Activated naive CD4-positive, alpha-beta T cell treated with anti-CD3 and anti-CD28 coated beads, Interleukin-2, amount 50 U/mL, for 16 hours (primary cell): ENCODE data around the gene ACAA2.
A peak's percentile ranks its signal among the peaks of the same experiment; 100 is the strongest.

Experiments used
- DNase-seq: peaks from one replicate; pipeline ENCODE4 v3.0.0-alpha.2; 2020

The ACAA2 gene, protein sequence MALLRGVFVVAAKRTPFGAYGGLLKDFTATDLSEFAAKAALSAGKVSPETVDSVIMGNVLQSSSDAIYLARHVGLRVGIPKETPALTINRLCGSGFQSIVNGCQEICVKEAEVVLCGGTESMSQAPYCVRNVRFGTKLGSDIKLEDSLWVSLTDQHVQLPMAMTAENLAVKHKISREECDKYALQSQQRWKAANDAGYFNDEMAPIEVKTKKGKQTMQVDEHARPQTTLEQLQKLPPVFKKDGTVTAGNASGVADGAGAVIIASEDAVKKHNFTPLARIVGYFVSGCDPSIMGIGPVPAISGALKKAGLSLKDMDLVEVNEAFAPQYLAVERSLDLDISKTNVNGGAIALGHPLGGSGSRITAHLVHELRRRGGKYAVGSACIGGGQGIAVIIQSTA

DNA sequence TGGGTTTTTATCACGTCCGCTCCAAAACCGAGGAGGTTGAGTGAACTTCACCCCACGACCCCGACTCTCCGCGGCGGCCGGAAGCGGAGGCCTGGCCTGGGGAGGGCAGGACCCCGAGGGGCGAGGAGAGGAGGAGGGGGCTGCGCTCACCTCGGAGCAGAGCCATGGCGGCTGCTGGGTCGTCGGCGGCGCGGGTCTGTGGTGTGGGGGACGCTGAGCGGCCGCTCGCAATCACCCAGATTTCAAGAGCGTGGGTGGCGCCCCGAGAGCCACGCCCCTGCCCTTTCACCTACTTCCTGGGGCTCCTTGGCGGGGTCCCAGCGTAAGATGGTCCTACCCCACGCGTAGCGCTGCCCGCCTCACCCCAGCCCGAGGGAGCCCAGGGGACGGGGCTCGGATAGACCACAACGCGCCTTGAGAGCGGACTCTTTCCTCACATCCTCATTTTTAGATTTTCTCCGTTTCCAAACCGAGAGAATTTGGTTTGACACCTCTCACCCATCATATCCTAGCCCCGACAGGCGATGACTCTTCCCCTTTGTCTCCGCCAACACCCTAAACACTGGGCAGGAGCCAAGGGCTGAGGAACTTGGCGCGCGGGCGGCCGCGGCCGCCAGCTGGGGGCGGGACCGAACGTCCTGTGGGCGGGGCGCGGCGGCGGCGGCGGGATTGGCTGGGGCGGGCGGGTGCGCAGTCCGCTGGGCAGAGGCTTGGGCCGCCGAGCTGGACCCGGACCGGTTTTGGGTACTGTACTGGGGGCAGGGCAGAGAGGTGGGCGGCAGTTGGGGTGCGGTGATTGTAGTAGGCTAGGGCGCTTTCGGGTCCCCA is at the start of gene ACAA2:
Gene ACAA2, minus strand, starts transcription at position 215 of the 828 bp plus-strand sequence. Its CDS starts 49 bp downstream, at position 166.
- peak; percentile 78 for DNase-seq

DNA sequence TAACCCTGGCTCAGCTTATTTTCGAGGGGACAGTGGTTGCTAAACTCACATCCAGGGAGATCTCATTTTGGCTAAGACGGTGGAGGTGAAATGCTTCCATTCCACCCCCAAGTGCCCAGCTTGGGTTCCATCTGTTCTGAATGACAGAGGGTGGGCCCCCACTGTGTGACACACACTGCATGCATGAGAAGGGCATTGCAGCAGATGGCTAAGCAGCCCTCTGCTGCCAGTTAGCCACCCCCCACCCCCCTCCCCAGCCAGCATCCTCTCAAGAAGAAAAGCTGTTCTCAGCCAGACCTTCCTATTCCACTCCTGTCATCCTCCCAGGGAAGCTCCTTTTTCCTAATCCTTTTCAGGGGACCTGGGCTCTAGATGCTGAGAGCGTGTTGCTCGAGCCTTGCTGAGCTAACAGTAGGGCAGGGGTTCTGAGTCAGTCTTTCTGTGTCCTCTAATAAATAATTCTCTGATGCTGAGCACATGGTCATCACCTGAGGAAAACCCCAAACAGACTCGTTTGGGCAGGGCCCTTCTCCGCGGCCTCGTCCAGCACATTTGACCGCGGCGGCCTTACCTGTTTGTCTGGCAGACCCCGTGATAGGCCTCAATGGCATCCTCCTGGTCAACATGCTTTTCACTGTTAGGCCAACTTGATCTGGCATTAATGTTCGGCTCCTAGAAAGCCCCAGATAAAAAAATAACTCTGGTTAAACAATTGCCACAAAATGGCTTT is 49.5 kb upstream of the ACAA2 start:
- no peak for DNase-seq

DNA sequence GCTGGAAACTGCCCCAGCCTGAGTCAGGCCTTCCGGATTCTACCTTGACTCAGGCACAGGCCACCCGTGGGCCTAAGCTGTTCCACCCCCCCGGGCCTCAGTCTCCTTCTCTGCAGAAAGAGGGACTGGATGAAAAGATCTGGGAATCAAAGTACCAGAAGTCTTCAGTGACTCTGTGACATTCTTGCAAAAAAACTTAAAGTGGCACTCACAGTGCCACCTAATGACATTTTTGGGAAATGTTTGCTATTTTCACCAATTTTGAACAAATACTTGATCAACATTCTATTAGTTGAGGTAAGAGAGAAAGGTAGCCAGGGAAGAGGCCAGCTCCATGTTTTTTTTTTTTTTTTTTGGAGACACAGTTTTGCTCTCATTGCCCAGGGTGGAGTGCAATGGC is 48.3 kb upstream of the ACAA2 start:
- DNase-seq, result no peak

DNA sequence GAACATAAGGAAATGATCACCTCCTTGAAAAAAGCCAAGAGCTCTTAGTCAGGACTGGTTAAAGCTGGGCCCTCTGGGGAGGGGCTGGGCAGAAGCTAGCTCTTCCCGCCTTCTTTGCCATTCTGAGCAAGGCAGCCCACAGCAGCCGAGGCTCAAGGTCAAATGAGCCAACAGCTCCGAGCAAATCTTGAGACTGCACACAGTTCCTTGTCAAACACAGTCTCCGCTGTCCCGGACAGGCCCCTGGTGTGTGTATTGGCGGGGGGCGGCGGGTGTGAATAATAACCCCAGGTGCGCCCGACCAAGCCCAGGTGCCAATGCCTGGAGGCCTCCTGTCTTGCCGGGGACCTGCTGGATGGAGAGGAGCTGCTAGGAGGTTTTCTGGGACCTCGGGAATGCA is 46.4 kb upstream of the ACAA2 start:
- no peak for DNase-seq

DNA sequence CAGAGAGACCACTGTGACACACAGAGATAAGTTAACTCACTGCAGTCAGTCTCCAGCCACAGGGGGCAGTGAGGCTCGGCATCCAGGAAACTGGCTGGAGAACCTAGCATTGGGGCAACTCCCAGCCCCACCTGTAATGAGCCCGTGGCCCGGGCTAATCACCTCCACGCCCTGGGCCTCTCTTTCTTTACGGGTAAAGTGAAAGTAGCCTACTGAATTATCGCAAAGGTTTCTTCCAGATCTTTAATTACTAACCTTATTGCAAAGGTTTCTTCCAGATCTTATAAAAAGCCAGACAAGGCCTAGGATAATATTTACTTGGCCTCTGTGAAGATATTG is 45.7 kb upstream of the ACAA2 start:
- DNase-seq, result no peak

DNA sequence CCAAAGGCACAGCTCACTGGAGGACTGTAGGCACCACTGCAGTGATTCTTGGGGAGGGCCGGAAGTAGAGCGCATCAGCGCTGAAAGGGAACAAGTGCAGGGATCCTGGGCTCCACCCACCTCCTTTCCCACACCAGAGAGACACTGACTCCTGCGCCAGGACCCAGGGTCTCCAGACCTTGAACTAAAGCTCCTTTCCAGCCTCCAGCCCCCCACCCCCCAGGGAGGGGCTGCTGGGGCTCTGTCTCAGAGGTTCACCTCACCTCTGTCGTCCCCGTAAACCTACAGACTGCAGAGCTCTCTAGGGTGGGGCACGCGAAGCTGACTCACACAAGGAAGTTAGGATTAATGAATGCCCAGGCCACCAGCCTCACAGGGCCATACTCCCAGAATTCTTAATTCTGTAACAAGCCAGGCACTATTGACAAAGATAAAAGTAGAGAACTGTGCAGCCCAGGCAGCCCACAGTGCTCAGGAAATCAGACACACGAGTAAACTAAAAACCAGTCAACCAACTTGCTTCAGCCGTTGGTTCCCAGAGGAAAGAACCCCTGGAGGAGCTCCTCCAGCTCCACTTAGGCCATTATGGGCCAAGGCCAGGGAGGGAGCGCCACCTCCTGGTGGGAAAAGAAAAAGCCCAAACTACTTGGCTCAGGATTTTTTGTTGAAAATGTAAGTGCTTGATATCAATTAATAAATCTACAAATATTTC is 45.1 kb upstream of the ACAA2 start:
- DNase-seq, result peak; percentile 48

DNA sequence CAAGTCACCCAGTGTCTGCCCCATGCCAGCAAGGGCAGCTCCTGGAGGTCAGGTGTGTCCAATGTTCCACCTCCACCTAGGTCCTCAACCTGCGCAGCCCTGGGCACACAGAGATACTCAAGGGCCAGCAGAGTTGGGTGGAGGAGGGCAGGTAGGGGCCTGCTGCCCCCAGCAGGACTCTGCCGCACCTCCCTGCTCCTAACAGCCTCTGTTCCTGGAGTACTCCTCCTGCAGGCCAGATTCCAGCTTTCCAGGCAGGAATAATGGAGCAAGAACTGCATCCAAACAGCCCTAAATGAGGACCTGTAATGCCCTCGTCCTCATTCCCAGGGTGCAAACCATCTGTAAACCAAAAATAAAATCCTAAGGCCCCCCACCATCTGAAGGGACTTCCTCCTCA is 44.4 kb upstream of the ACAA2 start:
- no peak for DNase-seq

DNA sequence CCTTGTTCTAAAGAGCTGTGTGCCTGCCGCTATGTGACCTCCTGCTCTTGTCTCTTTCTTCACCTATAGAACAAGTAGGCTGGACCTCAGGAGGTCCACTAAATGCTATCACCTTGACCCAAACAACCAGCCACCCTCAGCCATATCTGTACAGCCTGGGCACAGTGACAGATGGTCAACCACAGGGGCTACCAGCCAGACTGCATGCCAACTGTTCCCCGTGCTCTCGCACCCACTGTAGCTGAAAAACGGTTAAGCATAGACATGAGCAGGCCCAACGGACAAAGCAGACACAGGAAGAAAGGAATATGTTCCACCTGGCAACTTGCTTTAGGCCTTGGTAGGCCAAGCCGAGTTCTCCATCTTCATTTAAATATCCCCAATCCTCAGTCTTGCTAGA is 43.2 kb upstream of the ACAA2 start:
- no peak for DNase-seq

DNA sequence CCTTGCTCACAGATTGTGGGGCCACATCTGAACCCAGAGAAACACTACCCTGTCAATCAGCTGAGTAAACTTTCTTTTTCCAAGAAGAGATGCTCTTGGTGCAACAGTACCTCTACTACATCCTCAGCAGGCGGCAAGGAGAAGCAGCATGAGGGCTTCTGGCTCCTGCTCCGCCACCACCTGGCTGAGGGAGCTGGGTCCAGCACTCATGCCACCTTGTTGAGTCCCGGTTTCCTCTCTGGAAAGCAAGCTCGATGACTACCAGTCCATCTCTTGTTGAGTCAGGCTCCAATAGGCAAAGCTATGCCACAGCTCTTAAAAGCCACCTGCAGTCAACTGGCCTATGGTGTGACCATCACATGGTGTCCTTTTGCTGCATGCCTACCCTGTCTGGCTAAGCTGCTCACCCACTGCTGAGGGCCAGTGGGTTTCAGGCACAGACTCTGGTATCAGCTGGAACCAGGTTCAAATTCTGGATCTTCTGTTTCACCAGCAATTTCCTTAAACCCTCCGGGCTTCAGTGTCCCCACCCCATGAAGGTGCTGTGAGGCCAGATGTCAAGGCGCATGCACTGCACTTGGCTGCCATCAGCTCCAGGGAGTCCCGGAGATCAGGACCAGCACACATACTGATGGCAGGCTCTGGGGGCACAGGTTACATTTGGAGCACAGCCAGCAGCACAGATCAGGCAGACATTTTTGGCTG is 42.5 kb upstream of the ACAA2 start:
- DNase-seq, result no peak

DNA sequence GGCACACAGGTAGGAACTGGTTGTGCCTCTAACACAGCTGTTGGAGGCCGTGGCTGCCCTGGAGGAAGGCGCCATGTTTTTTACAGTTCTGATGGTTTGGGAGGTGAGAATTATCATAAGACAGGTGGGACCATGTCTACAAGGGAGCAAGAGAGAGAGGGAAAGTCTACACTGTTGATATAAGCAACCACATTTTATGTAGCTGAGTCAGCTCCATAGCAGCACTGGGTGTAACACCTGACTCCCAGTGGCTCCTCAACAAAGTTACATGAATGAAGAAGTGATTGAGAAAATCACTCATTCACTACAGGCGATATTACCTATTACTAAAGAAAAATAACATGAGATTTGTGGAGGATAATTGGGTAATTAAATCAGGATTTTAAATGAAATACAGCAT is 41.3 kb upstream of the ACAA2 start:
- no peak for DNase-seq

DNA sequence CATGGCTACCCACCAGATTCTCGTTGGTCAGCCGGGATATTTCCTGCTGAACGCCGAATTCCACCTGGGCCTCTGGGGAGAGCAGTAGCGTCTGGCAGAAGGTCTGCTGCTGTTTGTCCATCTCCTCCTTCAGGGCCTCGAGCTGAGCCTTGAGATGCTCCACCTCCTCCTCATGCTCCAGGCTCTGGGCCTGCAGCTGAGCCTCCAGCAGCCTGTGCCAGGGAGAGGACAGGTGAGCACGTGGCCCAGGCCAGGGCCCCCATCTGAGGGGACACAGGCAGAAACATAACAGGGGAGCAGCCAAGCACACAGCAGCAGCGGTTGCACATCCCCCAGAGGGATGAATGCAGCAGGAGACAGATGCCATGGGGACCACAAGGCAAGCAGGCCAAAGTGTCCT is 40.1 kb upstream of the ACAA2 start:
- no peak for DNase-seq

DNA sequence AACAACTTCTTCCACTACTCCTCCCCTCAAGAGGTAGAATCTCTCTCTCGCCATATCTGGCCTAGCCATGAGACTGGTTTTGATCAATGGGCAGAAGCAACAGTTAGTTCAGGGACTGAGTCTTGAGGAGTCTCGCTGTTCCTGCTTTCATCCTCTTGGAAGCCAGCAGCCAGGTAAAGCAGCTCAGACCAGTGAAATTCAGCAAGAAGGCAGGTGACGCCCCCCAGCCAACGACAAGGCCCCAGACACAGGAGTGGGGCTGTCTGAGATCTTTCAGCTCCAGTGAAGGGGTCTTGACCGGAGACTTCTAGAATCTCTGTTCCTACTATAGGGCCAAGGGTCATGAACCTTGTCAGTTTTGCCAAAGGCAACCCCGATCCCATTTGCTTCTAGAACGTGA is 39.7 kb upstream of the ACAA2 start:
- no peak for DNase-seq

DNA sequence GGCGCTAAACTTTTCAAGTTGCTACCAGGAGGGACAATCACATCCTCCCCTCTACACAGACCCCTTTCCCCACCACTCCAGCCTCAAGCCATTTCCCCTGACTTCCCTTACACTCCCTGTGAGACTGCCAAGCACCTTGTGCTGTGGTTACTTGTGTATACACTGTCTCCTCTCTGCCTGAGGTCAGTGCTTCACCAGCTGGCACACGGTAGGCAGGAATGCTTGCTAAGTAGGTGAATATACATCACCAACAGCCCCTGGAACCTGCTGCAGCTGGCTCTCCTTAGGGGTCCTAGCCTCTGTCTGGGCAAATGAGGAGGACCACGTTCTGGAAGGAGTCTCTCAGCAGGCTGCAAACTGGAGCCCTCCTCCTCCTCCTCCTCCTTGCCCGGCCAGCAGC is 38.3 kb upstream of the ACAA2 start:
- no peak for DNase-seq

DNA sequence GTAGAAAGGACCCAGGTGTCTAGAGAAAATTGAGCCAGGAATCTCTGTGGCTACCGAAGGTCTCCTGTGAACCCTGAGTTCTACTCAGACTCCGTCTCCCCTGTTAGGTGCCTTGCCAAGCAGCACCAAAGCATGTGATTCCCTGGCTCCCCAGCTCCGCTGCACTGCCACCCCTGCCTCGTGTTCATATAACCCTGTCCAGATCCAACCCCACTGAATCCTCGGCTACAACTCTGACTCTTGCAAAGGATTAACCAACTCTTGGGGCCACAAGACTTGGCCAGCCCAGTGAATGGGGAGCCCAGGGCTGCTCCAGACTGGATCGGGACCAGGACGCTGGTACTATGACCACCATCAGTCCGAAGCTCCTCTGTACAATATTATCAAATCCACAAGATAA is 37.3 kb upstream of the ACAA2 start:
- DNase-seq, result no peak

DNA sequence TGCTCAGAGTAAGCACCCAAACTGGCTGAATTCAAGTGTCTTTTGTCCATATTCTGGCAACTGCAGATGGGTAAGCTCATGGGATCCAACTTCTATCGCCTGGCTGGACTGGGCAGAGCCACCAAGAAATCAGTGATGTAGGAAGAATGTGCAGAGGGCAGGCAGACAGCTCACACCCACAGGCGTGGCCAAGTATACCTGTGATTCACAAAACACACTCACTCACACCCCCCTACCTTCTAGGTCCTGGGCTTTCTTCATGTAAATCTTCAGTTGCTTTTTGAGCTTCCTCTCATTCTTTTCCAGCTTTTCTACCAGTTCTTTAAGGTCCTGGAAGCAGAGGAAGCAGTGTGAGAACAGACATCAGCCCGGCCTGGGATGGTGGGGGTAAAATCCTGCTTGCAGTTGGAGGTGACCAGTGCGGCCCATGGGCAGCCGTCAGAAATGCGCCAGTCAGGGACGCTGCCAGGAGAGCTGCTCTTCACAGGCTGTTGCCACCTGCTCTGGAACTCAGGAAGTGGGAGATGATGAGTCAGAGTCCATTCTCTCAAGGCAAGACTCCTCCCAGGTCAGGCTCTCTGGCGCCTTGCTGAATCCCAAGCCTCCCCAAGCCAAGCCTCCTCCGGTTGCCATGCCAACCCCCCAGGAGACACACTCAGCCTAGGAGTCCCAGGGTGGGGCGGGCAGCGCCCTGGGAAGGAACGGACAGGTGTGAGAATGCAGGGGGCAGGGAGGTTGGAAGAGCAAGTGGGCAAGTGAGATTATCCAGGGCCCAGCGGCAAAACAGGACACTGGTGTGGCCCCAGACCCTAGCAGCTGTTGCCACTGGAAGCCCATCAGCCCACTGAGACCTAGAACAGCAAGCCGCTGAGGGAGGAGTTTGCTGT is 36.2 kb upstream of the ACAA2 start:
- no peak for DNase-seq

DNA sequence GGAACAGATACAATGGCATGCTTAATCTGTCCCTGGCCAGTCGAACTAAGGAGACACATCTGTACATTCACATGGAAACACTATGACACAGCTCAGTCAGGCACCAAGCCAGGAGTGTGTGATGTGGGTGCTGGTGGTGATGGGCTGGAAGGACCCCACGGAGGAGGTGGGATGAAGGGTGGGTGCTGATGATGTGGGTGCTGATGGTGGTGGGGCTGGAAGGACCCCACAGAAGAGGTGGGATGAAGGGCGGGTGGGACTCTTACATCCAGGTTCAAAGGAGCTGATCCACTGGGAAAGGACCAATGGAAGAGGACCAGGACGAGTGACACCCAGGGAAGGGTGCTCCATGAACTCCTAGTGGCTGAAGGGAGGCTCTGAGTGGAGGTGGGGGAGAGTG is 34.8 kb upstream of the ACAA2 start:
- DNase-seq, result no peak

DNA sequence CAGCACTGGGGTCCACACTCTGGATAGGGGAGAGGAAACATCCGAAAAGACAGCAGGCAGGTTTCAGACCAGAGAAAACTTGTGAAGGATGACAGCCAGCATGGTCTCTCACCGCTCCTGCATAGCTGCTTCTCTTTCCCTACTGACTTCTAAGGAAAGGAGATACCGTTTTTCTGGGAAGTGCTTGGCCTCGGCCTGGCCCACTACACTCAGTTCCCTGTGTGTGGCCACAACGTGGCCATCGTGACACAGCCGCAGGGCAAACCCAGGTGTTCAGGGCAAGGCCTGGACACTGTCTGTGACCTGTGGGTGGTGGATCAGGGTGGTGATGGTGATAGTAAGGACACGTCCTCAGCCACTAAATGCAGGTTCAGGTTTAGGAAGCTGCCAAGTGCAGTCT is 34.2 kb upstream of the ACAA2 start:
- no peak for DNase-seq

DNA sequence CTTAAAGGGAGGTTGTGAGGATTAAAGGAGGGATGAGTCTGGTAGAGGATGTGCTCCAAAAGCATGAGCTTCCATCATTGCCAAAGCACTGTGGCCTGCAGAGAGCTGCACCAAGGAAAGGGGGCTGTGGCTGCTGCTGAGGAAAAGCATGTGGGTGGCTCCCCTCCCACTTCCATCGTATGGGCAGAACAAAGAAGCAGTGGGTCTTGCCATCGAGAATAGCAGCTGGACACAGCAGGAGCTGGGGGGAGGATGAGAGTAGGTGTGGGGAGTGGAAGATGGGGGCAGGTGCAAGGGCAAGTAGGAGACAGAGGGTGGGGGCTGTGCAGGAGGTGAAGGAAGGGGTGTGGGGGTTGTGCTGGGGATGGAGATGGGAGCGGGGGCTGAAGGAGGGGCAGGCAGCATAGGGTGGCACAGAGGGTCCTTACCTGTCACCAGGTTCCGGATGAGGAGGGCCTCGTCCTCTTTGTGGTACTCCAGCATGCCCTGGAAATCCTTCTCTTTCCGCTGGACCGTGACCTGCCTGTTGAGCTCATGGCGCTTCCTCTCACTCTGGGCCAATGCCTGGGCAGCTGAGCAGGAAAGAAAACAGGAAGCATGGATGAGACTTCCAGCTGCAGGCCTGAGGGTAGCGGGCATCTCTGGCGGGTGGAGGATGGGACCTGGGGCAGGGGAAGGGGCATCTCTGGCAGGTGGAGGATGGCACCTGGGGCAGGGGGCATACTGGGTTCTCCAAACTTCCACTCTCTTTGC is 33.6 kb upstream of the ACAA2 start:
- no peak for DNase-seq

DNA sequence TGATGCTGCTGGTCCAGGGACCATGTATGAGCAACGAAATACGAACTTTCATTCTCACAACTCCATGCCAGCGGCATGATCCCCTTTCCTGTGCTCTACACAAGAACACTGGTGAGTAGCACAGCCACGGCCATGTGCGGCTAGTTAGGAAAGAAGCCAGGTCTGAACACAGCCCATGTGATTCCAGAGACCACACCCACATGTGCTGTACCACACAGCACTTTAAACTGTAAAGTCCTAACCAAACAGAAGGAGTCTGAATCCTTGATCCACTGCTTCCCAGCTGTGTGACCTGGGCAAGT is 33.0 kb upstream of the ACAA2 start:
- DNase-seq, result no peak

DNA sequence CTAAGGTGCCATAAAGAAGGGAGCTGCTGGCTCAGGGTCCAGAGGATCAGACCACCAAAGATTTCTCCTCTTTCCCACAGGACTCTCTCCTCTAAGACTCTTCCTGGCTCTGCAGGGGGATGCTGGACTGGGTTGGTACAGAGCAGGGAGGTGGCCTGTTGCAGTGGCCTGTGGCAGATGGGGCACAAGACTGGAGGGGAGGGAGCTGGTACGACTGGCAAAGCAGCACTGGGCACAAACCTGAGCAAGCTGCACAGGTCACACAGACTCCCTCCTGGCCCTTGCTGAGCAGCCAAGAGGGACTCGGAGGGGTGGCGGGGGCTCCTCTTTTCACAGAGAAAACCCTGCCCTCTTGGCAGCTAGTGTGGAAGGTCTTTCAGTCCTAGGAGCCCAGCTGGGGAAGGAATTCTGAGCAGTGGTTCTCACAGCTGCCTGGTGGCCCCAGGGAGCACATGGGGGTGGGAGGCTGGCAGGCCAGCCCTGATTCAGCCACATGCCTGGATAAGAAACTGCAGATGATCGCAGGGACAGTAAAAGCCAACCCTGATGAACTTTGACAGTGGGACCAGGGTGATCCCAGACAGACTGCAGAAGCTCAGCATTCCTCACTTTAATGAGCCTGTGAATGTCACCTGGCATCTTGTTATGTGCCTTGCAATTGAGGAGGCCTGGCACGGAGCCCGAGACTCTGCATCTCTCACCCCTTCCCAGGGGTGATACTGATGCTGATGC is 32.5 kb upstream of the ACAA2 start:
- no peak for DNase-seq
